Urinary bladder (tissue), 4 donors: ENCODE measurements around the gene RASA2. TPM values are rescaled to one million over a fixed set of nuclear protein-coding genes. Genes with fewer than 3 reads are reported as not detected.
"Not testable (repeated sequence)": the region's sequence is repeated elsewhere in the genome, so short reads cannot be mapped to it uniquely, and the experiment has no call there.

ENCODE experiments used
- DNase-seq: peaks from one replicate; pipeline ENCODE4 v3.0.0-alpha.2; 2015; ENCODE audit errors: extremely low spot score
- H3K27ac ChIP-seq: one replicate; pipeline ENCODE4 v1.5.1; 2013; ENCODE audit warnings: low read depth, mild to moderate bottlenecking, moderate library complexity
- H3K36me3 ChIP-seq: one replicate; pipeline ENCODE4 v1.6.1; 2013; ENCODE audit warnings: mild to moderate bottlenecking, moderate library complexity; ENCODE audit not compliant: insufficient read depth
- H3K4me1 ChIP-seq: one replicate; pipeline ENCODE4 v1.6.1; 2013; ENCODE audit warnings: mild to moderate bottlenecking, moderate library complexity; ENCODE audit not compliant: insufficient read depth
- H3K4me3 ChIP-seq: one replicate; pipeline ENCODE4 v1.5.1; 2013; ENCODE audit warnings: low read depth, low read length
- WGBS: extraction: QIAGEN DNeasy Blood & Tissue Kit; methylation state at CpG from one replicate; pipeline ENCODE4 v1.1.7; 2013; 5-methylcytosine and 5-hydroxymethylcytosine counted together
- polyA plus RNA-seq: library from polyadenylated mRNA; stranded (reverse); fragments of 200-250 nt; gene quantifications from one replicate; pipeline ENCODE4 v1.2.3, GENCODE V29; 2013
- total RNA-seq: library from RNA; depleted of rRNA; stranded (reverse); fragments of >200 nt; gene quantifications from one replicate; pipeline ENCODE4 v1.2.3, GENCODE V29; 2014
- donor health status: healthy with polysubstance abuse.
- donor health status: healthy.

RASA2 gene
- total and polyA plus RNA-seq, 2 donors, result 5.9 to 38.8 TPM

- H3K4me3 ChIP-seq, result no peak overlapping the region
- 95% methylated on average over 8 of the region's 8 CpGs for WGBS
Observed at GRCh38 chr3:141618938-141619337, 132.1 kb downstream of the RASA2 start.

GRCh38 chr3:141619450-141619849 lies 132.6 kb downstream of the RASA2 start:
- no peak overlapping the region for H3K27ac ChIP-seq
- no peak overlapping the region for H3K4me3 ChIP-seq
- 51% methylated on average over 4 of the region's 4 CpGs for WGBS
- no peak for DNase-seq
- H3K4me1 ChIP-seq, result no peaks in the 10 kb centered on the region
- H3K36me3 ChIP-seq, result no peaks in the 10 kb centered on the region

More at GRCh38 chr3:141618938-141619337, 132.1 kb downstream of the RASA2 start:
- no peaks in the 10 kb centered on the region for H3K4me1 ChIP-seq
- no peak overlapping the region for H3K27ac ChIP-seq
- no peaks in the 10 kb centered on the region for H3K36me3 ChIP-seq
- DNase-seq, result no peak

DNA sequence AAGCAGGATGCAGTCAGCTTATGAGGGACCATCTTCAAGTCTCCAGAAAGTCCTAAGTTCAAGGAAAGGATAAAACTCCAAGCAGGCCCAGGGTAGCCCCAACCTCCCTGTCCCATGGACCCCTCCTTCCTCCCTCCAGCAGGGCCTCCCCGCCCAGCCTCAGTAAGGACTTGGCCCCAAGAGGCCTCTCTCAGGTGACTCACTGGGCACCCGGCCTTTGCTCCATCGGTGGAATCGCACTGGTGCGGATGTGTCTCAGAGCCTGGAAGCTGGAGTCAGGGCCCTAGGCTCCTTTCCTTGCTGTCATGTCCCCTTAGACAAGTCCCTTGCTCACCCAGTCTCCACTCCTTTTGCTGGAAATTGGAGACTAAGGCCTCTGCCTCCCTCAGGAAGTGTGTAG lies 136.9 kb downstream of the RASA2 start:
- no peak for DNase-seq
- WGBS, result 80% methylated on average over 5 of the region's 5 CpGs
- no peak overlapping the region for H3K27ac ChIP-seq

DNA sequence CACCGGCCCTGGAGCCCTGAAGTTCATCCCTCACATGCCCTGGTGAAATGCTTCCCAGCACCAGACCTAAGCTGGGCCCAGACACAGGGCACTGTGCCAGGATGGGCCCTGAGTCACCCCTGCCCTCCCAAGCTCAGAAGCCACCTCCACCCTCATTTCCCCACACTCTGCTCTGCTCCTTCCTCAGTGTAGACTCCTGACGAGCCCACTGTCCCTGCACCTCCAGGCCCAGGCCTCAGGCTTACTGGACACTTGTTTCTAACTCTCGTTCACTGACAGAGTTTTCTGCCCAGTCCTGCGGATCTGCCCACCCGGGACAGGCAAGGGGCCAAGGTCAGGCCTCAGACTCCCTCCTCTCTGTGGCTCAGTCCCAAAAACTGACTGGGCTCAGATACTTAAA lies 138.7 kb downstream of the RASA2 start:
- DNase-seq, result no peak
- no peak overlapping the region for H3K27ac ChIP-seq
- WGBS, result 52% methylated on average over 5 of the region's 5 CpGs

More for the DNA sequence above, 136.9 kb downstream of the RASA2 start:
- H3K4me1 ChIP-seq, result no peaks in the 10 kb centered on the region
- H3K36me3 ChIP-seq, result no peaks in the 10 kb centered on the region
- no peak overlapping the region for H3K4me3 ChIP-seq

DNA sequence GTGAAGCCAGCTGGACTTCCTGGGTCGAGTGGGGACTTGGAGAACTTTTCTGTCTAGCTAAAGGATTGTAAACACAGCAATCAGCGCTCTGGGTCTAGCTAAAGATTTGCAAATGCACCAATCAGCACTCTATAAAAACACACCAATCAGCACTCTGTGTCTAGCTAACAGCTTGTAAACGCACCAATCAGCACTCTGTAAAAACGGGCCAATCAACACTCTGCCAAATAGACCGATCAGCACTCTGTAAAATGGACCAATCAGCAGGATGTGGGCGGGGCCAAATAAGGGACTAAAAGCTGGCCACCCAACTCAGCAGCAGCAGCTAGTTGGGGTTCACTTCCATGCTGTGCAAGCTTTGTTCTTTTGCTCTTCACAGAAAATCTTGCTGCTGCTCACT lies 141.5 kb downstream of the RASA2 start:
- H3K4me3 ChIP-seq, H3K4me1 ChIP-seq, DNase-seq, H3K36me3 ChIP-seq, H3K27ac ChIP-seq: not testable (repeated sequence)
- WGBS, result 87% methylated on average over 6 of the region's 6 CpGs

More for the DNA sequence above, 138.7 kb downstream of the RASA2 start:
- Histone ChIP-seq H3K4me1 (no peaks in the 10 kb centered on the region), H3K4me3 (no peak overlapping the region), H3K36me3 (no peaks in the 10 kb centered on the region)

GRCh38 chr3:141628868-141629441 lies 142.1 kb downstream of the RASA2 start:
- not testable (repeated sequence) for H3K4me1 ChIP-seq, DNase-seq, H3K36me3 ChIP-seq, H3K4me3 ChIP-seq, H3K27ac ChIP-seq
- 78% methylated on average over 7 of the region's 7 CpGs for WGBS

DNA sequence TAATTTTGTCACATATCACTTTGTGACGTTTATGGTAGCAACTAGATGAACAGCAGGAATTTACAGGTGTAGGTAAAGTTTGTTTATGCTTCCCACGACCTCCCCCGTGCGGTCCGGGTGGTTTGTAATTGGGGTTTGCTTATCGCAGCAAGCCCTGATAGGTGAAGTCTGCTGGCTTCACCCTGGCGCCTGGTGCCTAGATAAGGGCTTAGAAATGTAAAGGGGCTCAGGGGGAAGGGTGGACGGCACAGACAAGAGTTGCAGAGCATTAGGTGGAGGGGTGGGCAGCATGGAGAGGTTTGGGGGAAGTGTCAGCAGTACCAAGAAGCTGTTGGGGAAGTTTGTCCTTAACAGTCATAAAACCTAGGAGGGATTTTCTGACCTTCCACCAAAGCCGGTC lies 143.1 kb downstream of the RASA2 start:
- 37% methylated on average over 9 of the region's 9 CpGs for WGBS
- Histone ChIP-seq H3K4me1 (no peaks in the 10 kb centered on the region), H3K36me3 (no peaks in the 10 kb centered on the region), H3K27ac (no peak overlapping the region), H3K4me3 (no peak overlapping the region)
- no peak for DNase-seq

DNA sequence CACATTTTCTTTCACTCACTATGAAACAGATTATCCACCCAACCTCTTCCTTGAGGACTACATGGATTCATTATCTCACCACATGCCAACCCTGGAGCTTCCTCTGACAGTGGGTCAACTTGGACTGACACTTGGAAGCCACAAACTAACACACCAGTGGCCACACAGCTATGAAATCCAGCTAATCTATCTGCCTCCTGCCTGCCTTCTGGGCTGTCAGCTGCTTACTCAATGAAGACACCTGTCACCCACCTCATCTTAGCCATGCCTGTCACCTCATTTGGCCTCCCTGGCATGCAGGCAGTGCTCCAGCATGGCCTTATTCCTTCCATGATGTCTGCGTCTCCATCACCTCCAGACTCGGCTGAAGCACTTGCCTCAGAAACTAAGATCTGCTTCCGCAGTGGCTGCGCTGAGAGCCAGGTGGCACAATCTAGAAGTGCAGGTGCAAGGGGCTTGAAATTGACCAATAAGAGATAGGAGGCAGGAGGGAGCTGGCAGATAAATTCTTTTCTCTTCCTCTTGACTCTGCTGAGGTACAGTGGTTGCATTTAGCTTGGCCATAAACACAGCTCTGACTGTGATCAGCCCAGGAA lies 146.1 kb downstream of the RASA2 start:
- 83% methylated on average over 4 of the region's 4 CpGs for WGBS
- Histone ChIP-seq H3K36me3 (no peaks in the 10 kb centered on the region), H3K27ac (no peak overlapping the region), H3K4me1 (no peaks in the 10 kb centered on the region), H3K4me3 (no peak overlapping the region)
- no peak for DNase-seq

DNA sequence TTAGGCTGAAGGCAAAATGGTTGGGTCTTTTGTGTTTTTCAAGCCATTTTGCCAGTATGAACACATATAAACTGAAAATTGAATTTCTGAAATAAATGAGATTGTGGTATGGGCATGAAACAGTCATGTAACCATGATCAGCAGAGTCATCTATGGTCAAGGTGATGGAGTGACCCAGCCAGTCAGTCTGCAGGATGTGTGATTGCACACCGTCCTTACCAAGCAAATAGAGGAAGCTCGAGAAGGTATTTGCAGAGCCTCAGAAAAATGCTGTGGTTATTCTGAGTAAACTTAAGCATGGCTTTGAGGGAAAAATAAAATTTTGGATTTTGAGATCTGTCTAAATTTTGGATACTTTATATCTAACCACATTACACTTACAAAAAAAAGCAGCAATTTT lies 155.4 kb downstream of the RASA2 start:
- WGBS, result 76% methylated on average over 2 of the region's 2 CpGs
- no peak for DNase-seq
- H3K4me3 ChIP-seq, result no peak overlapping the region
- no peaks in the 10 kb centered on the region for H3K36me3 ChIP-seq
- no peak overlapping the region for H3K27ac ChIP-seq
- no peaks in the 10 kb centered on the region for H3K4me1 ChIP-seq

GRCh38 chr3:141643391-141643790 lies 156.6 kb downstream of the RASA2 start:
- DNase-seq, result no peak
- no peaks in the 10 kb centered on the region for H3K36me3 ChIP-seq
- H3K4me1 ChIP-seq, result no peaks in the 10 kb centered on the region
- no peak overlapping the region for H3K27ac ChIP-seq
- H3K4me3 ChIP-seq, result no peak overlapping the region

DNA sequence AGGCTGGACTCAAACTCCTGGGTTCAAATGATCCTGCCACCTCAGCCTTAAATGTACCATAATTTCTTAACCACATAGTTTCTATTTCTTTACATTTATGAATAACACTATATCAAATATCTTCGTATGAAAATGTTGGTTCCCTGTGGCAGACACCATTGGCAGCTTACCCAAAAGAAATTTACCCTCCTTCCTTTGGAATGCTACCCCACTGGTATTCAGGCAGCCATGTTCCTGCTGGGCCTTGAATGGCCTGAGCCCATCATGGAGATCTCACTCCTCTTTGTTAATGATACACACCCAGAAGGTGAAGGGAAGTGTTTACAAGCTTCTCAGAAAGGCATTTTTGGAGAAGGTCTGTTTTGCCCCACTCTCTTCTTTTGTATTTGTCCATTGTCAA lies 157.0 kb downstream of the RASA2 start:
- Histone ChIP-seq H3K4me1 (no peaks in the 10 kb centered on the region), H3K36me3 (no peaks in the 10 kb centered on the region), H3K27ac (no peak overlapping the region), H3K4me3 (no peak overlapping the region)
- WGBS, result 60% methylated on average over 1 of the region's 1 CpG
- DNase-seq, result no peak

- Histone ChIP-seq H3K27ac (no peak overlapping the region), H3K36me3 (no peaks in the 10 kb centered on the region), H3K4me3 (no peak overlapping the region), H3K4me1 (no peaks in the 10 kb centered on the region)
- DNase-seq, result no peak
- WGBS, result 43% methylated on average over 5 of the region's 5 CpGs
Observed at GRCh38 chr3:141644931-141645330, 158.1 kb downstream of the RASA2 start.

DNA sequence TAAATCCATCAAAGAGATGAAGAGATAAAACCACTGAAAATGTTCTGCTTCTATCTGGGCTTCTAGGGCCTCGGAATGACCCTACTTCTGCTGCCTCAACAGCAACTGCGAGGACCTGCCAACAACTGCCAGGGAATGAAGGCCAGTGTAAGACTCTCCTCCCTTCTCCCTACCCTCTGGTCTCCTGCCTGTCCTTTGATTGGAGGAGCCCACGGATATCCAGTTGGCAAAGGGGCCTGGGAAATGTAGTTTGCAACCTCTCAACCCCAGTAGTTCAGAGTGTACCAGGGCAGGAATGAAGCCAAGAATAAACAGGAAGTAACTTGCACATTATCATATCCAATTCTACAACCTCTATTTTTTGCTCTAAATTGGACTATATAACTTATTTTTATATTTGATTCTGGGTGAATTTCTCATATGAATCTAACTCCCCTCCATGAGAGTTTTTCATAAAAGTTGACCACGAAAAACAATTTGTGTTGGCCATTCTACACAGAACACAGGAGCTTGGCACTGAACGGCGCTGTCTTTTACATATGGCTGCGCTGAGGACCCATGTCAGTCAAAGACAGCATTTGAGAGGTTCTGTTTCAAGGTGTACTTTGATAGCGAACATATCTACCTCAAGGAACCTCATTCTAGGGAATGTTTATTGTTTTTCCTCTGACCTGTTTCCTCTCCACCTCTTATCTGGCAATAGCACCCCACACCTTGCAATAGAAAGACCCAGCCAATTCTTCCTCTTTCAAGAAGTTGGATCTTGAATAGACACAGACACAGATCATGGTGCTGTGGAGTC lies 160.1 kb downstream of the RASA2 start:
- Histone ChIP-seq H3K4me1 (no peaks in the 10 kb centered on the region), H3K27ac (no peak overlapping the region), H3K36me3 (no peaks in the 10 kb centered on the region), H3K4me3 (no peak overlapping the region)
- no peak for DNase-seq
- 80% methylated on average over 8 of the region's 8 CpGs for WGBS

DNA sequence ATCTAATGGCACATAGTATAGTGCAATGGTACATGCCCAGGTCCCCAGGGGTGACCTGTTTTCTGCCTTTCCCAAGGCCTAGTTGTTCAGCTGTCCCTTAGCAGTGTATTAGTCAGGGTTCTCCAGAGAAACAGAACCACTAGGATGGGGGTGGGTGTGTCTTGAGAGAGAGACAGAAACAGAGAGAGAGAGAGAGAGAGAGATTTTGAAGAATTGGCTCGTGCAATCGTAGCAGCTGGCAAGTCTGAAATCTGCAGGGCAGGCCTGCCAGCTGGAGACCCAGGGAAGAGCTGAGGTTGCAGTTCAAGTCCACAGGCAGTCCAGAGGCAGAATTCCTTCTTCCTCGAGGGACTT lies 160.7 kb downstream of the RASA2 start:
- WGBS, result 53% methylated on average over 3 of the region's 3 CpGs
- H3K27ac ChIP-seq, result no peak overlapping the region
- no peak for DNase-seq
- H3K4me1 ChIP-seq, result no peaks in the 10 kb centered on the region
- H3K36me3 ChIP-seq, result no peaks in the 10 kb centered on the region
- no peak overlapping the region for H3K4me3 ChIP-seq
